ENCODE measurements around the gene TPI1. TPM values are rescaled to one million over a fixed set of nuclear protein-coding genes. Genes with fewer than 3 reads are reported as not detected.

TPI1 gene
- total and polyA plus RNA-seq, 2 experiments from 2014 or later: 1,963 to 4,448 TPM

DNA sequence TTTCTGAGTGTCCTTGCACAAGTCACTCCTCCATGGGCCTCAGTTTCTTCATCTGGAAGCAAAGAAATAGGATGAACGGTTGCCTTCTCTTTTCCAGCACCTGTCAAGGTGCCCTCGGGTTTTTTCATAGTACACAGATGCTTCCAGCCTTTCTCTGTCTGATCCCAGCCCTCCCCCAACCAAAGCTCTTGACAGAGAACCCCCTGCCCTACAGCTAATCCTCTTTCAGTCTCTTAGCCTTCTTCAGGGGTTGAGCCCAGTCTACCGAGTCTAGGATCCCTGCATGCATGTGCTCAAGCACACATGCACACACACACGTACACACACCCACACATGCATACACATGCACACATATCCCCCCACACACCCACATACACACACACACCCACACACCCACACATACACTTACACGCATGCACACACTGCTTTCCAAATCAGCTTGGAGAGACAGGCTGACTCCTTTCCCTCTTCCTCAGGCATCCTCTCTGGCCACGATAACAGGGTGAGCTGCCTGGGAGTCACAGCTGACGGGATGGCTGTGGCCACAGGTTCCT lies 20.9 kb upstream of the TPI1 start:
- DNase-seq (ENCODE audit: low read depth in 1 of 2, low spot score in 1 of 2): no peak
- Histone ChIP-seq H3K27ac (no peak overlapping the region), H3K4me3 (no peak overlapping the region), H3K9me3 (ENCODE audit: low read depth) (no peaks in the 10 kb centered on the region), H3K27me3 (no peaks in the 10 kb centered on the region), H3K36me3 (peaks cover 2% of the 10 kb centered on the region), H3K4me1 (ENCODE audit: low read depth) (no peaks in the 10 kb centered on the region)
- TF ChIP-seq, protein P1, sequence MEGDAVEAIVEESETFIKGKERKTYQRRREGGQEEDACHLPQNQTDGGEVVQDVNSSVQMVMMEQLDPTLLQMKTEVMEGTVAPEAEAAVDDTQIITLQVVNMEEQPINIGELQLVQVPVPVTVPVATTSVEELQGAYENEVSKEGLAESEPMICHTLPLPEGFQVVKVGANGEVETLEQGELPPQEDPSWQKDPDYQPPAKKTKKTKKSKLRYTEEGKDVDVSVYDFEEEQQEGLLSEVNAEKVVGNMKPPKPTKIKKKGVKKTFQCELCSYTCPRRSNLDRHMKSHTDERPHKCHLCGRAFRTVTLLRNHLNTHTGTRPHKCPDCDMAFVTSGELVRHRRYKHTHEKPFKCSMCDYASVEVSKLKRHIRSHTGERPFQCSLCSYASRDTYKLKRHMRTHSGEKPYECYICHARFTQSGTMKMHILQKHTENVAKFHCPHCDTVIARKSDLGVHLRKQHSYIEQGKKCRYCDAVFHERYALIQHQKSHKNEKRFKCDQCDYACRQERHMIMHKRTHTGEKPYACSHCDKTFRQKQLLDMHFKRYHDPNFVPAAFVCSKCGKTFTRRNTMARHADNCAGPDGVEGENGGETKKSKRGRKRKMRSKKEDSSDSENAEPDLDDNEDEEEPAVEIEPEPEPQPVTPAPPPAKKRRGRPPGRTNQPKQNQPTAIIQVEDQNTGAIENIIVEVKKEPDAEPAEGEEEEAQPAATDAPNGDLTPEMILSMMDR (IDR thresholded peaks at IDR 0.05; ENCODE audit: low read depth, low read length): no peak

GRCh38 chr12:6847676-6848075 lies 19.7 kb upstream of the TPI1 start:
- no peaks in the 10 kb centered on the region for H3K27me3 ChIP-seq
- no peak overlapping the region for H3K27ac ChIP-seq
- H3K4me1 ChIP-seq (ENCODE audit: low read depth): no peaks in the 10 kb centered on the region
- H3K36me3 ChIP-seq: peaks cover 2% of the 10 kb centered on the region
- no peak for DNase-seq (ENCODE audit: low read depth in 1 of 2, low spot score in 1 of 2)
- TF ChIP-seq, protein P1 (IDR thresholded peaks at IDR 0.05; ENCODE audit: low read depth, low read length): no peak
- H3K4me3 ChIP-seq: no peak overlapping the region
- H3K9me3 ChIP-seq (ENCODE audit: low read depth): no peaks in the 10 kb centered on the region

- Histone ChIP-seq H3K36me3 (peaks cover 2% of the 10 kb centered on the region), H3K4me3 (no peak overlapping the region), H3K27ac (no peak overlapping the region), H3K27me3 (no peaks in the 10 kb centered on the region), H3K4me1 (ENCODE audit: low read depth) (no peaks in the 10 kb centered on the region), H3K9me3 (ENCODE audit: low read depth) (no peaks in the 10 kb centered on the region)
- TF ChIP-seq, protein P1 (IDR thresholded peaks at IDR 0.05; ENCODE audit: low read depth, low read length): no peak
- DNase-seq (ENCODE audit: low read depth in 1 of 2, low spot score in 1 of 2): no peak
These were observed 17.9 kb upstream of the TPI1 start for GRCh38 chr12:6849427-6849826.

DNA sequence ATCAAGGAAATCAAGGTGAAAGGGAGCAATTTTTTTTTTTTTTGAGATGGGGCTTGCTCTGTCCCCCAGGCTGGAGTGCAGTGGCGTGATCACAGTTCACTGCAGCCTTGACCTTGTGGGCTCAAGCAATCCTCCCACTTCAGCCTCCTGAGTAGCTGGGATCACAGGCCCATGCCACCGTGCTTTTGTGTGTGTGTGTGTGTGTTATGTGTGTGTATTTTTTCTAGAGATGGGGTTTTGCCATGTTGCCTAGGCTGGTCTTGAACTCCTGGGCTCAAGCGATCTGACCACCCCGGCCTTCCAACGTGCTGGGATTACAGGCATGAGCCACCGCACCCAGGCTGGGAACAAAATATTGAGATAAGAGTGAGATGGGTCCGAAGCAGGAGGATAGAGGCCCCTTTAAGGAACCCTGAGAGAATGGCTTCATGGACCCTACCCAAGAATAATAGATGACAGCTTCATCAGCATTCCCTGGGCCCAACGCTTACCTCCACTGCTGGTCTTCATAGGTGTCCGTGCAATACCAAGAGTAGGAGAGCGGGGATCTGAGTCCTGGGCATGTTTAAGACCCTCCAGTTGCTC lies 17.3 kb upstream of the TPI1 start:
- Histone ChIP-seq H3K36me3 (peaks cover 2% of the 10 kb centered on the region), H3K9me3 (ENCODE audit: low read depth) (no peaks in the 10 kb centered on the region), H3K27me3 (no peaks in the 10 kb centered on the region), H3K4me1 (ENCODE audit: low read depth) (no peaks in the 10 kb centered on the region), H3K27ac (no peak overlapping the region), H3K4me3 (peak overlapping the region; percentile 53)
- TF ChIP-seq, protein P1 (IDR thresholded peaks at IDR 0.05; ENCODE audit: low read depth, low read length): no peak
- no peak for DNase-seq (ENCODE audit: low read depth in 1 of 2, low spot score in 1 of 2)

DNA sequence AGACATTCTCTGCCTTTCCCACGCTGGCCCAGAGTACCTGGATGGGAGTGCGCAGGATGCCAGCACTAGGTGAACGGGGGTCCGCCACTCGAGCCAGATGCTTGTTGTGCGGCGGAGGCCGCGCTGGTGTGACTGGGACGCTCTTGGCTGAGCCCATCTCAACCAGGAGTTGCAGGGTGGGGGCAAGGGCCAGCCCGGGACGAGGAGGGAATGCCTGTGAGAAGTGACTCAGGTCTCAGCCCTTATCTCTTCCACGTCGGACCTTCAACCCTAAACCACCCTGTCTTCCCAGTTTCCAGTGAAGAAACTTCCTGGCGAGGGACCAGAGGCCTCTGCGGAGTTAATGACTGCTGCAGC lies 16.6 kb upstream of the TPI1 start:
- H3K4me1 ChIP-seq (ENCODE audit: low read depth): no peaks in the 10 kb centered on the region
- H3K9me3 ChIP-seq (ENCODE audit: low read depth): no peaks in the 10 kb centered on the region
- no peaks in the 10 kb centered on the region for H3K27me3 ChIP-seq
- TF ChIP-seq, protein P1 (IDR thresholded peaks at IDR 0.05; ENCODE audit: low read depth, low read length): no peak
- H3K4me3 ChIP-seq: peak overlapping the region; percentile 53
- DNase-seq (ENCODE audit: low read depth in 1 of 2, low spot score in 1 of 2): no peak
- no peak overlapping the region for H3K27ac ChIP-seq
- peaks cover 4% of the 10 kb centered on the region for H3K36me3 ChIP-seq

Data from cardiac muscle cell (in vitro differentiated cells and primary cell).